NCI-H2029 (cell line): ENCODE measurements around the gene DRC1.

ENCODE experiments used
- DNase-seq: peaks from one replicate; lab custom pipeline; 2025; lab: John Stamatoyannopoulos, UW

DRC1 gene

DNA sequence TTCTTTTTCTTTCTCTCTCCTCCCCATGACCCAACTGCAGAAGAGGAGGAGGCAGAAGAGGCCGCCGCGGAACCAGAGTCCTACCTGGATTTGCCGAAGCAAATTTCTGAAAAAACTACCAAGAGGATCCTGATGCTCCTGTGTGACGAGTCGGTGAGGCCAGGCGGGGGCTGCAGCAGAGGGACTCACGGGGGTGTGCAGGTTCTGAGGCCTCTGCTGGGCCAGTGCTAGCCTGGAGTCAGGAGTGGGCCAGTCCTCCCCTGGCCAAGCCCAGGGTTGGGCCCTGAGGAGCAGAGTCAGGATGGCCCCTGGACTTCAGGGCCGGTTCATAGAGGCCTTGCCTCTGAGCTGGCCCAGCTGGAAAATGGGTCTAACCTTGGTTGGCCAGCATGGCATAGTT is 46.9 kb downstream of the DRC1 start:
- no peak for DNase-seq

DNA sequence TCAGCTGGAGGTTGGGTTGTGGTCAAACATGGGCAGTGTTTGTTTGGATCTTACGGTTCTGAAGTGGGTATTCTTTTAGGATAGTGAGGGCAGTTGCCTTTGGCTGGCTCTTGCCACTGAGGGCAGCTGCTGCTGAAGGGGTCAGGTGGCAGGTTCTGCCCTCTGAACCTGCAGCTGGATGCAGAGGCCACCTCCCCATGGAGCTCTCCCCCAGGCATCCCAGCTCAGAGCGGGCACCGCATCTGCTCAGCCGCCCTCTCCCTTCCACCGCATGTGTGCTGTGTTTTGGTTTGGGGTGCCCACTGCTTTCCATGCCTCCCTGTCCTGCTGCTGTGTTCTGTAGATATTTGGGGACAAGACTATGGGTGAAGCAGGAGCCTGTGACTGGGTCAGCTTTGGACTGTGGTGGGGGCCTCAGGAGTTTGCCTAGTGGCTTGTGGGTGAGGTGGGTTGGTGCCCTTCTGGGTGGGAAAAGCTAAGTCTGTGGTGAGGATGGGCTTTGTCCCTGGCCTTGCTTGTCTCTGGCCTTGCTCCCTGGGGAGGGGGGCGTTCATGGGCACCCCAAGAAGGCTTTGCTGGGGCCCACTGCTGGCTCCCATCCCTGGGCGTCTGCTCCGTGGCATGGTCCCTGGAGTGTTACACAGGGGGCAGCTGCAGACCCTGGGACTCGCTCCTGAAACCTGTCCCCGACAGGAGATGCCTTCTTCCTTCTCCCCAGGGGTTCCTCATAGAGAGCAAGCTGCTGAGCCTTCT is 47.7 kb downstream of the DRC1 start:
- no peak for DNase-seq

DNA sequence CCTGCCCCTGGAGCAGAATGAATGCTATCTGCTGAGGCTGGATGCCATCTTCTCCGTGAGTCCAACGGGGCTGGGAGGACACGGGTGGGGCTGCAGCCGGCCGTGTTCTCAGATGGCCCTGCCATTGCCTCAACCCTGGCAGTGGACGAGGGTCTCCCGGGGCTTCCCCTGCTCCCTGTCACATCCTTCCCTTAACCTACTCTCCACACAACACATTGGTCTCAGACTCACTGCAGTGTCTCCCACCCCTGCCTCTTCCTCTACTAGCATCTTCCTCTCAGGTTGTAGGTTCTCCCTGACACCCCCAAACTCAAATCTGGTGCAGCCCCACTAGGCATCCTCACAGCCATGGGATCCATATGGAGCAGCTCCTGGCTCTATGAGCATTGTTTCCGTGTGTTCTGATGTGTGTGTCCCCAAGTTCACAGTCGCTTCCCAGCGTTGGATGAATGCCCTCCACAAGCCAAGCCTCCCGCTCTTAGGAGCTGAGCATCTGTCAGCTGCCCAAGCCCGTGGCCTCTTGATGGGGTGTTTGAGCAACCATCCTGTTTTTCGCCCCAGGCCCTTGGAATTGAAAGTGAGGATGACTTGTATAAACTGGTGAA is 48.4 kb downstream of the DRC1 start:
- no peak for DNase-seq

DNA sequence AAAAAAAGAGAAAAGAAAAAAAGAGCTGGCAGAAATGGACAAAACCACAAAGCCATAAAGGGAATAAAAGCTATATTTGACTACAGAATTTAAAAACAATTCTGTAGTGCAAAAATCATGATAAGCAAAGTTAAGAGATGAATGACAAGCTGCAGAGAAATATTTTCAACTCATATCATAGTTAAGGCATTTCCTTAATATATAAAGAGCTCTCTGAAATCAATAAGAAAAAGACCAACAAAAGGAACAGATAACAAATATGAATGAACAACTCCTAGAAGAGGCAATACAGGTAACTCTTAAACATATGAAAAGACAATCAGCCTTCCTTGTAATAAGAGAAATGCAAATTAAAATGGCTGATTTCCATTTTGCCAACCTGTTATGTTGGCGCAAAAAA is 50.0 kb downstream of the DRC1 start:
- DNase-seq, result no peak

DNA sequence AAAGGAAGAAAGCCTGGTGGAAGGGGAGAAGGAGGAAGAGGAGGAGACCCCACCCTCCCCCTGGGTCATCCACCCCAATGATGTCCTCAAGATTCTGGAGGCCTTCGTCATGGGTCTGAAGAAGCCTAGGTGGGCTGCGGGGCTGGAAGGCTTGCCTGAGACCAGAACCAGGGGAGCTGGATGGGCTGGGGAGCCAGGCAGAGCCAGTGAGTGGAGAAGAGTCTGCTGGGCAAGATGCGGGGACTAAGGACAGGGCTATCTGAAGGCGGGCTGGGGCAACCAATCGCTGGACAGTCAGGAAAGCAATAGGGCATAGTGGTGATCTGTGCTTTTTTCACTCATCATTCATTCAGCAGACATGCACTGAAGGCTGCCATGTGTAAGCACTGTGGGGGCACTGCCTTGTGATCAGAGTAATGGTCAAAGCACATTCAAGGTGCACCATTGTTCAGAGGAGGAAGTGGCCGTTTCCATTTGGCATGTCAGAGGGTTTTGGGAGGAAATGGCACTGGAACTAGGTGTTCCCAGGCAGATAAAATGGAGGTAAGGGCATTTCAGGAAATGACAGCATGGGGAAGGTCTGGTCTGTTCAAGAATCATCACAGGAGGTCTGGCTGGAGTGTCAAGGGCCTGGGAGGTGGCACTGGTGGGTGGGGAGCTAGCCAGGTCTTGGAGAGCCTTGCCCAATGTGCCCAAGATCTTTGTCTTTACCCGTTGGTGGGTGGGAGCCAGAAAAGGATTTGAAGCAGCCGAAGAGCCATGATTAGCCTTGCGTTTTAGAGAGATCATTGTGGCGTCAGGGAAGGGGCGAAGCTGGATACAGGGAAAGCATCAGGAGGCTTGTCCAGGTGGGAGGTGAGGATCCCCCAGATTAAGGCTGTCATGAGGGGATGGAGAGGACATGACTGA is 52.0 kb downstream of the DRC1 start:
- no peak for DNase-seq

DNA sequence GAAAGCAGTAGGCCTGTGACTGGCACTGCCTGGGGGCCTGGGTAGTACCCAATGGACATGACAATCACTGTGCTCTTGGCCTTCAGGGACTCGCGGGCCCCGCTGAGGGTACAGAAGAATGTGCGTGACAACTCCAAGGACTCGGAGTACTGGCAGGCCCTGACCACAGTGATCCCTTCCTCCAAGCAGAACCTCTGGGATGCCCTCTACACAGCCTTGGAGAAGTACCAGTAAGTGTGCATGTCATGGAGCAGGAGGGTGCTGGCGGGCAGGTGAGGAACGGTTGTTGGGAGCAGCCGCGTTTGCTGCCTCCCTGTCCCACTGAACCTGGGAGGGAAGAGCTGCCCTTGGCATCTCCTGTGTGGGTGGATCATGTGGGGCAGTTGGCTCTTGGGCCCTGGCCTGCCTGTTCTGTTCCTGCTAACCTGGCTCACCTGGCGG is 52.9 kb downstream of the DRC1 start:
- no peak for DNase-seq

DNA sequence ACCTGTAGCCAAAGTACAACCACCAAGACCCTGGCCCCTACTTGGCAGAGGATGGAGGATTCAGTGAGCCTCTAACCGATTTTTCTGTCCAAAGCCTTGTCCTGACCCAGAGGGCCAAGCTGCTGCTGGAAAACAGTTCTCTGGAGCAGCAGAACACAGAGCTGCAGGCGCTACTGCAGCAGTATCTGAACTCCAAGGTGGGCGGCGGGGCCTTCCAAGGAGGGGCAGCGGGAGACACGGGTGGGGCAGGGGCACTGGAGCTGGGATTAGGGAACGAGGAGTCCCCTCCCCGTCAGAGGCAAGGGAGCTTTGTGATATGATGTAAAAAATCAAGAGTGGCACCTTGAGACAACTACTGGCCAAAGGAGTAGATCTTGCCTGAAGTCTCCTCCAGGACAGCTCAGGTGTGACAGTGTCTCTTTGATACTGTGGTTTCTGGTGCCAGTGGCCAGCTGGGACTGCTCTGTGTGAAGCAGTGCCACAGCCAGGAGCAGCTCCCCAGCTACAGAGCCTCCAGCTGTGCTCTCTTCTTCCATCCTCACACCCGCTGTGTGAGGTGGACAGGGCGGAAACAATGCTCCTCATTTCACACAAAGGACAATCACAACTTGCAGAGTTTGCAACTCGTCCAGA is 53.4 kb downstream of the DRC1 start:
- DNase-seq, result no peak

DNA sequence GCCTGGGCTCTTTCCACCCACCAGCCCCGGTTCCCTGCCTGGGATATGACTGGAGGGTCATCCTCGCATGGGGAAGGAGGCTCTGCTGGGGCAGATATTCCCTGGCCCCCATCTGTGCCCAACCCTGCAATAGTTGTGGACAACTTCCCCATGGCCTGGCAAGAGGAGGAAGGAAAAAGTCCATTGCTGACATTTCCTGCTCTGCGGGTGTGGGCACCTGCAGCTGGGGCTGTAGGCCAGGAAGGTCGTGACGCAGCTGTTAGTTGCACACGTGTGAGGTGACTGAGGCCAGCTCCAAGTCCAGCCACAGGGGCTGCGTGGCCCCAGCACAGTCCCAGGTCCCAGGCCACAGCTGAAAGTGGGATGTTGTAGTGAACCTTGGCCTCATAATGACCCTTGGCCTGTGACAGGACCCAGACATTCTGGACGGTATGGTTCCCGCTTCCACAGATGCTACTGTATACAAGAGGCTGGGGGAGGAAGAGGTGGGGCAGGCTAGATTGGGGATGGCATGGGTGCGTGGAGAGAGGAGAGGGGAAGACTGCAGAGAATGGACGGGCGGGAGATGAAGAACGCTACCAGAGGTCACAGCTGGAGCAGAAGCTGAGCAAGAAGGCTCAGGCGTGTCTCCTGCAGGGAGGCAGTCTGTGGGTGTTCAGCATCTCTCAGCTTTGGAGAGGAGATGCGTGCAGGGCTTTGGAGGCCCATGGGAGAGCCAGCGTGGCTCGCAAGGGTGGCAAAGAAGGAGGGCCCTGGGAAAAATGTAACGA is 54.1 kb downstream of the DRC1 start:
- no peak for DNase-seq

DNA sequence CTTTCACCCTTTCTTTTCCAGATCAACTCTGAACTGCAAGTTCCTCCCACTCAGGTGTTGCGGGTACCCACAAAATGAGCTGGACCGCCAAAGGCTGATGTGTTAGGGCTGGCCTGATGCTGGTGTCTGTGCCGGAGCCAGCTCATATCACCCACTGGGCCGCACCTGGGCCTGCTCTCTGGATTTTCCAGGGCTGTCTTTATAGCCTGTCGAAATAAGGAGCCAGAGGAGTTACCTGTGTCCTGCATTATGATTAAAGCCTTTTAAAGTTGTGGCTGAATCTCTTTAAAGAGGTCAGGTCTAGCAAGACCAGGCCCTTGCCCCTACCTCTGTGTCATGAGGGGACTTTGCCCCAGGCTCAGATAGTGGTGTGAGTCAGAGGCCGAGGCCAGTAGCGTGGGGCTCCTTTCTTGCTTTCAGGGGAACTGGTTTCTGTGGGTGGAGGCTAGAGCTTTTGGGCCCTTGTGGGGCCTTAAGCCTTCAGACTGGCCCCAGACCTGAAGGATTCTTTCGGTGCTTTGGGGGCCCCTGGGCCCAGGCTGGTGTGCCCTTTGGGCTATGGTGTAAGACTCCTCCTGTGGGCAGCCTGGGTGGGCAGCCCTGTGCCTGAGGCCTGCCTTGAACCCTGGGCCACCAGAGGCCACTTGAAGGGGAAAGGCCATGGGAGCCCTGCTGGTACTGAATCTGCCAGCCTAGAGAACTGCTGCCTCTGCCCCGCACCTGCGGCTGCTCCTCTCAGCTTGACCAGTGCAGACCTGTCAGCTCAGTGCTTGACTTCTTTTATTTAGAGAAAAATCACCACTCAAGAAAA is 54.9 kb downstream of the DRC1 start:
- DNase-seq, result no peak

DNA sequence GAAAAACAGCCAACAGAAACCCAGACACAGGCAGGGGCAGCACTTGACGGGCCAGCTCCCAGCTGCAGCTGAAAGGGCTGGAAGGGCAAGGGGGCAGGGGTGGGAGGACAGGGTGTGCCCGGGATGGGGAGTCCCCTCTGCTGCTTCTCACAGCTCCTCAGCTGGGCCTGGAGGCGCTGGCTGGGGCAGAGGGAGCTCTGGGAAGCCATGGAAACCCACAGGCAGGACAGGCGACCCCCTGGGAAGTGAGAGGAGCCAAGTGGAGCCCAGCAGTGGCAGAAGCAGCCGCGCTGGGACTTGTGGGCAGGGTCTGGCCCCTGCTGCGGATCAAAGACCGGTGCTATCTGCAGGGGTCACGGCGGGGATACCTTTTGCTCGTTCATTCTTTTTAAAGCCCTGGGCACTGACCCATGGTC is 55.5 kb downstream of the DRC1 start:
- DNase-seq, result no peak

DNA sequence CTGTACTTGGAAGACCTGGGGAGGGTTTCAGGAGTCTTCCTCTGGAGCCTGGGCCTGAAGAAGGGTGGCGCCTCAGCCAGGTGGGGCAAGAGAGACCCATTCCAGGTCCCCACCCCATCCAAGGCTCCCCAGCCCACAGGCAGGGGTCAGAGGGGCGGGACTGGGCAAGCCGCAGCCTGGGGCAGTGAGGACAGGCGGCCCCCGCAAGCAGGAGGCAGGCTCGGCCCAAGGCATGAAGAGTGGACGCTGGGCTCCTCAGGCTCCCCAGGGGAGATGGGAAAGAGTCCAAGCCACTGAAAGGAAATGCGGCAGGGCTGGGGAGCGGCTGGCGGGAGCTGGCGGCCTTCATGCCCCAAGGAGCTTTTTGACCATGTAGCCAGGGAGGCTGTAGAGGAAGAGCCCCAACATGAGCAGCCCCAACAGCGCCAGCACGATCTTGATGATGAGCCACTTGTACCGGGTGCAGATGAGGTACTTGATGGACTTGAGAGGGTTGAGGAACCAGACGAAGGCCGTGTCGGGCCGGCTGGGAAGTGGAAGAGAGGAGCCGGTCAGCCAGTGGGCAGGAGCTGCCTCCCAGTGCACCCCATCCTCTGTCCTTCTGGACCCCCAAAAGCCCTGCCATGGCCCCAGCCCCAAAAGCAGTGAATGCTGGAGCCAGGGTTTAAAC is 56.1 kb downstream of the DRC1 start:
- no peak for DNase-seq

DNA sequence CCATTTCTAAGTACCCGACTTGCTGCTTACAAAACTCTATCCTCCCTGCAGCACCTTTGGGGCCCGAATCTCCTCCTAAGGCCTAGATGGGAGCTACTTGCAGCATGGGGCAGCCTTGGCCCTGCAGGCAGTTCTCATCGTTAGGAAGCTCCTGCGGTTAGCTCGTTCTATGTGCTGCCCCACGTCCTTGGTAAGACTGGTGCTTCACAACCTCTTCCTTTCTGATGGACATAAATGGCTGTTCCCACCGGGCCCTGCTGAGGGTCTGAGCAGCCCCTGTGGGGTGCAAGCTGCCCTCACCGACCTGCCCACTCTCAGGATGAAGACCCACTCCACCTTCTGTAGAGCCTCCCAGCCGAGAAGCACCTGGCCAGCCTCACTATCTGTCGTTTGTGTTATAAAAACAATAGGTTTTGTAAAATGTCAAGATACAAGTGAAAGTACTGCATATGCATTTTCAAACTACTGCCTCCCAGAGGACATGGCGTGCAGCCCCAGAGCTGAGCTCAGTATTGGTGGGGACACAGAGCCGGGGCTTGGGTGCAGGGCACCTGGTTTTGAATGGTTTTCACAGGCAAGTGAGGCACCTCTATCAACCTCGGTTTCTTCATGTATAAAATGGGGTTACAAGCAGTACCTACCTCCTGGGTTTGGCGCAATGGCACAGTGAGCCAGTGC is 56.8 kb downstream of the DRC1 start:
- no peak for DNase-seq

DNA sequence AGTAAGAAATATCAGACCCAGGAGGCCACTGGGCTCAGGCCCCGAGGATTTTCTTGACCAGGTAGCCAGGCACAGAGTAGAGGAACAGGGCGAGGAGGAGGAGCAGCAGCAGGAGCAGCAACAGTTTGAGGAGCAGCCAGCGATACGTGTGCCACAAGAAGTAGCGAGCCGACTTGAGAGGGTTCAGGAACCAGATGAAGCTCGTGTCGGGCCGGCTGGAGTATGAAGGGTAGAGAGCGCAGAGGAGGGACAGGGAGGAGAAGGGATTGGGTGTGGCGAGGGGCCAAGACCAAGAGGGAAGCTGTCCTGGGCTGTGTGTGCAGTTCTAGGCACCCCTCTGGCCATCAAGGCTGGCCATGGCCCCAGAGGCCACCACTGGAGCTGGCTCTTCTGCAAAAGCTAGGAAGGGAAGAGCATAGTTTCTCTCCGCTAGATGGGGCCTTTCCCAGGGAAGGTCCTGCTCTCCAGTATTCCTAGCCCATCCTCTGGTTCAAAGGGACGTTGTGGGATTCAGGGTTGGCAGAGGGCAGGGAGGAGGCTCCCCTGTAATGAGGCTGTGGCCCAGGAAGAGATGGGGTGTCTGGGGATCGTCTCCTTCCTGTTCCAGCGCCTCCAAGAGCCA is 58.4 kb downstream of the DRC1 start:
- DNase-seq, result no peak

DNA sequence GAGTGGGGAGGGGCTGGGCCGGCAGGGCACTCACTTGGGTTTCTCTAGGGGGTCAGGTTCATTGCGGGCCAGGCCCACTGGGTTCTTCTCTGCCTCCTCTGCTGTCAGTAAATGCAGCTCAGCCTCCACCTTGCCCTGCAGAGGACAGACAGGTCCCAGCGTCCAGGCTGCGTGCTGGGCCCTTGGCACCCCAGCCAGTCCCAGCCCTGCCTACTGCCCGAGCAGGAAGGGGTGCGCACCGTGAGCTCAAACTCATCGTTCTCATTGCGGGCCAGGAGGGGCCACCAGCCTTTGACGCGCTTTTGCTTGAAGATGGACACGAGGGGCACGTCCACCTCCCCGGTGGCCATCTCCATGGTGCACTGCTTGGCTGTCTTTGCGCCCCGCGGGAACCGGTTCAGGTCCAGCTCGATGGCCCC is 58.9 kb downstream of the DRC1 start:
- no peak for DNase-seq

DNA sequence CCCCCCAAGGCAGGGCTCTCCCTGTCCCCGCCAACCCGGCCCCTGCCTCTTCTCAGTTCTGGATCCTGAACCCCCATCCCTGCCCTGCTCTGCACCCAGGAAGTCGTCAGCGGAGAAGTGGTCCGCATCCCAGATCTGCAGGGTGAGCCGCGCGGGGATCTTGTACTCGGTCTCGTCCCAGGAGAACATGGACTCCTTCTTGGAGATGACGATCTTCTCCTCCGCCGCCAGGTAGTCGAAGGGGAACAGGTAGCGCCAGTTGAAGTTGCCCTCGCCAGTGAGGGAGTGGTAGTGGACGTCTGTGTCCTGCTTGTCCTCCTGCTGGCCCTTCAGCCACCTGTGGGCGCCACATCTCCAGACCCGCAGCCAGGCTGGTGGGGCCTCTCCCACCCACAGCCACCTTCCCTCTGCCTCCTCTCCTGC is 59.9 kb downstream of the DRC1 start:
- DNase-seq, result no peak

DNA sequence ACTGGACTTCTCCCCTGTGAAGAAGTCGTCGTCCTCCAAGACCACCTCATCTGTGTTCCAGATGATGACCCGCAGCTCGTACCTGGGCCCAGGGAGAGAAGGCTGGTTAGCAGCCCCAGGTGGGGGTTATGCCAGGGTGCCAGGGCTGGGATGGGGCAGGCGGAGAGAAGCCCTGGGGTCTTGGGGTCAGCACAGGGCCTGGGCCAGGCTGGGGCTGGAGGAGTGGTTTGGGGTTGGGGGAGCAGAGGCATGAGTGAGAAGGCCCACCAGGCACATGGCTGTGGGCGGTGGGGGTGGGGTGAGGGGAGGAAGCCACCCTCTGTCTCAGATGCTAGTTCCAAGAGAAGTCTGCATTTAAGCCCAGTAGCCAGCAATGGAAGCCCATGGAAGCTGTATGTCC is 60.4 kb downstream of the DRC1 start:
- DNase-seq, result no peak

DNA sequence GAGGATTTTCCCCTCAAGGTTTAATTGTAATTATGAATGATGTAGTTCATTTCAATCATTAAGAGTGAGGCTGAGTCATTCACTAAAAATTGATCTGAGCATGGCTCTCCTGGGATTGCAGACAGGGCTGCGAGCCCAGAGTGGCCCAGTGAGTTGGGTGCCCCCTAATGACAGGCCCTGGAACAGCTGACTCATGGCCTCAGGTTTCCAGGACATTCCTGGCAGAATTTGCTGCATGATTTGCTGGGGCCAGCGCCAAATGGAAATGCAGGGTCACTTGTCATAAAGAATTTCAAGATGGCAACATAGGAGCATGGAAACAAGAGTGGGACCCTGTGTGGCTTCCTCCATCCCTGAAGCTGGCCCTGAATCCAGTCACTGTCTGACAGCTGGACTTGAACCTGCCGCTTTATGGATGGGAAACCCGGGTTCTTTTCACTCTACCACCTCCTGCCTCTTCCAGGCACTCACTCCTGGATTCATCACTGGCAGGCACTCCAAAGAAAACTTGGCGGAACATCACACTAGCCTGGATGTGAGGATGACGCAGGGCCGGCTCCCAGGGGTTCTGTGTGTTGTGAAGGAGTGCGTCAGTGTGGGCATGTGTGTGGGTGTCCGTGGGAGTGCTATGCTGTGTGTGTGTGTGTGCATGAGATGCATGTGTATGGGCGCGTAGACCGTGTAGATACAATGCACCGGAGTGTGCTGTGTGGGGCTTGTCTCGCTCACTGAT is 61.0 kb downstream of the DRC1 start:
- DNase-seq, result peak; percentile 5
